ENCODE measurements around the gene LNX1. TPM values are rescaled to one million over a fixed set of nuclear protein-coding genes. Genes with fewer than 3 reads are reported as not detected.

LNX1 gene
- total and polyA plus RNA-seq, 2 of the 8 experiments (the other 6 are each of a cell fraction or from before 2014, with no cell fraction given): 2.7 to 3.8 TPM

- H3K4me2 ChIP-seq (ENCODE audit: insufficient read depth in 1 of 2, low read depth in 2 of 2, low read length in 2 of 2): peak overlapping the region; percentile 29 to 35; a peak in 3 of 4 replicates
- no peak overlapping the region for H3K14ac ChIP-seq (ENCODE audit: insufficient read length)
- peak overlapping the region in 1 of 4 experiments; percentile 22; a peak in 1 of 8 replicates for H3K4me3 ChIP-seq (ENCODE audit: extremely low read depth in 1 of 4, insufficient read depth in 2 of 4, low read depth in 3 of 4, low read length in 4 of 4)
- DNase-seq (ENCODE audit: low read depth in 1 of 2, low spot score in 2 of 2): peak in 1 of 2 experiments; percentile 31
- no peak overlapping the region for H4K8ac ChIP-seq (ENCODE audit: extremely low read depth, insufficient read depth, low read length)
- H2BK12ac ChIP-seq (ENCODE audit: low read depth, low read length): no peak overlapping the region
- no peak overlapping the region for H2BK120ac ChIP-seq (replicated peaks; ENCODE audit: low read depth, low read length)
- H3K18ac ChIP-seq (ENCODE audit: extremely low read depth, low read length): no peak overlapping the region
- no peaks in the 10 kb centered on the region for H3K79me2 ChIP-seq (ENCODE audit: control insufficient read depth in 1 of 2, insufficient read depth in 2 of 2, low read length in 2 of 2)
- H2AFZ ChIP-seq (ENCODE audit: low read length): no peak overlapping the region
- H3K36me3 ChIP-seq (ENCODE audit: control insufficient read depth in 2 of 4, insufficient read depth in 4 of 4, low read length in 3 of 4): no peaks in the 10 kb centered on the region
- no peak overlapping the region for H2BK15ac ChIP-seq (ENCODE audit: low read length)
- no peak overlapping the region for H4K91ac ChIP-seq (replicated peaks; ENCODE audit: insufficient read length, low read length)
- no peak overlapping the region for H2BK20ac ChIP-seq (ENCODE audit: low read length)
- H2BK5ac ChIP-seq (ENCODE audit: low read depth, low read length): no peak overlapping the region
- no peaks in the 10 kb centered on the region for H3K79me1 ChIP-seq (ENCODE audit: low read depth, low read length)
- H2AK5ac ChIP-seq (ENCODE audit: low read depth, low read length): no peak overlapping the region
- H3K4me1 ChIP-seq (replicated peaks in 1 of 4; ENCODE audit: control insufficient read depth in 3 of 4, insufficient read depth in 4 of 4, low read length in 3 of 4): peaks cover 3 to 12% (median 8%) of the 10 kb centered on the region in 4 experiments; a peak in 4 of 7 replicates
- no peaks in the 10 kb centered on the region; a peak in 2 of 7 replicates for H3K27me3 ChIP-seq (replicated peaks in 1 of 4; ENCODE audit: control insufficient read depth in 3 of 4, extremely low read depth in 1 of 4, insufficient read depth in 3 of 4, low read length in 3 of 4)
- POLR2A ChIA-PET (ENCODE audit: partially characterized antibody): interaction anchor here (1.5 kb wide), 1 partner anchor 9 kb away, joined by 5 read pairs; no protein-coding TSS in a partner anchor
- H3K23ac ChIP-seq (ENCODE audit: insufficient read length): no peak overlapping the region
- no peak overlapping the region for H3K9ac ChIP-seq (replicated peaks in 1 of 4; ENCODE audit: extremely low read depth in 1 of 4, low read depth in 3 of 4, low read length in 3 of 4)
- CTCF ChIA-PET (ENCODE audit: partially characterized antibody): interaction anchor here (0.6 to 1.7 kb wide), 4 partner anchors 14 to 183 kb away, joined by 3 to 4 read pairs (median 4); no protein-coding TSS in a partner anchor
- no peak overlapping the region for H3K27ac ChIP-seq (ENCODE audit: low read depth, low read length)
- H3K4ac ChIP-seq (replicated peaks; ENCODE audit: insufficient read length, low read depth, low read length): no peak overlapping the region
- 60% methylated on average over 6 of the region's 6 CpGs; no CpG with 5 or more reads in 1 of the 2 experiments for WGBS, 2 experiments (ENCODE audit: extremely low coverage in 1 of 2, insufficient coverage in 1 of 2, insufficient read length in 1 of 2, insufficient replicate concordance in 2 of 2, low coverage in 1 of 2, low lambda C conversion rate in 2 of 2, missing lambda C conversion rate in 1 of 2)
- no peaks in the 10 kb centered on the region for H4K20me1 ChIP-seq (replicated peaks in 1 of 2; ENCODE audit: control insufficient read depth in 1 of 2, insufficient read depth in 2 of 2, low read length in 2 of 2)
- no peak overlapping the region for H4K5ac ChIP-seq (ENCODE audit: insufficient read length, low read depth, low read length)
- H3K9me3 ChIP-seq (ENCODE audit: insufficient read depth in 2 of 2, low read depth in 1 of 2, low read length in 1 of 2): no peaks in the 10 kb centered on the region
- FAIRE-seq: peak; percentile 78
- H3K23me2 ChIP-seq (ENCODE audit: low read depth, low read length): no peaks in the 10 kb centered on the region
- no peak overlapping the region for H3K56ac ChIP-seq (replicated peaks; ENCODE audit: insufficient read length, low read depth, low read length)
- TF ChIP-seq SIRT6 (IDR thresholded peaks at IDR 0.05; ENCODE audit: low read length): no peak
- TF ChIP-seq TEAD4 (IDR thresholded peaks at IDR 0.05; ENCODE audit: low read depth, low read length): peak; percentile 80; the same call in 1 of the 2 replicates
- 0 out of 4 replicates have a peak, but pooled peaks of 1 of the 2 experiments have one; percentile 11 for TF ChIP-seq RAD21 (IDR thresholded peaks at IDR 0.05 in 1 of 2, conservative IDR thresholded peaks at IDR 0.05 in 1 of 2; ENCODE audit: low read depth in 2 of 2, low read length in 2 of 2)
- TF ChIP-seq, protein P1, sequence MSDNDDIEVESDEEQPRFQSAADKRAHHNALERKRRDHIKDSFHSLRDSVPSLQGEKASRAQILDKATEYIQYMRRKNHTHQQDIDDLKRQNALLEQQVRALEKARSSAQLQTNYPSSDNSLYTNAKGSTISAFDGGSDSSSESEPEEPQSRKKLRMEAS (IDR thresholded peaks at IDR 0.05): 0 out of 2 replicates have a peak, but pooled peaks have one; percentile 36
- TF ChIP-seq CHD1 (IDR thresholded peaks at IDR 0.05; ENCODE audit: low read depth, low read length): no peak
- TF ChIP-seq GTF2F1 (IDR thresholded peaks at IDR 0.05; ENCODE audit: borderline replicate concordance, low read depth, low read length): no peak
- TF ChIP-seq CREB1 (IDR thresholded peaks at IDR 0.05): no peak
- TF ChIP-seq, protein P2, sequence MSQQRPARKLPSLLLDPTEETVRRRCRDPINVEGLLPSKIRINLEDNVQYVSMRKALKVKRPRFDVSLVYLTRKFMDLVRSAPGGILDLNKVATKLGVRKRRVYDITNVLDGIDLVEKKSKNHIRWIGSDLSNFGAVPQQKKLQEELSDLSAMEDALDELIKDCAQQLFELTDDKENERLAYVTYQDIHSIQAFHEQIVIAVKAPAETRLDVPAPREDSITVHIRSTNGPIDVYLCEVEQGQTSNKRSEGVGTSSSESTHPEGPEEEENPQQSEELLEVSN (IDR thresholded peaks at IDR 0.05): no peak
- no peak for TF ChIP-seq CBX5 (IDR thresholded peaks at IDR 0.05; ENCODE audit: low read depth, low read length)
- TF ChIP-seq SRF (IDR thresholded peaks at IDR 0.05; ENCODE audit: low read depth, low read length): no peak
- peak; percentile 80 for TF ChIP-seq NANOG (IDR thresholded peaks at IDR 0.05; ENCODE audit: insufficient read depth, low read depth, low read length, poor library complexity, severe bottlenecking)
- TF ChIP-seq YY1 (IDR thresholded peaks at IDR 0.05; ENCODE audit: low read depth, low read length): 0 out of 2 replicates have a peak, but pooled peaks have one; percentile 46
- TF ChIP-seq TCF12 (IDR thresholded peaks at IDR 0.05; ENCODE audit: low read depth, low read length): 0 out of 2 replicates have a peak, but pooled peaks have one; percentile 52
Measured at GRCh38 chr4:53520116-53520515, 71.2 kb downstream of the LNX1 start.

All from H1 (cell line).